AG04450 (cell line): ENCODE data around the gene TSPAN4. TPM values are rescaled to one million over a fixed set of nuclear protein-coding genes. Genes with fewer than 3 reads are reported as not detected.

Source experiments
- CTCF ChIA-PET: fragments of 300-600, 350-600 bp; formaldehyde crosslinking; extraction: SDS; loops from one replicate; lab custom pipeline; 2022; ENCODE audit warnings: antibody characterized with exemption, inconsistent platforms; lab: Charles Lee
- POLR2A ChIA-PET: fragments of 350-600 bp; formaldehyde crosslinking; extraction: SDS; loops from one replicate; lab custom pipeline; 2021; ENCODE audit warnings: antibody characterized with exemption, inconsistent platforms; lab: Yijun Ruan, JAX
- DNase-seq: peaks from one replicate; pipeline ENCODE4 v3.0.0-alpha.2; 2011; ENCODE audit warnings: low read depth, low spot score
- H3K27ac ChIP-seq: one replicate; pipeline ENCODE4 v1.5.1; 2012; ENCODE audit warnings: low read depth, low read length, control low read depth
- H3K27me3 ChIP-seq: one replicate; pipeline ENCODE4 v1.6.0; 2012; ENCODE audit warnings: low read length; ENCODE audit not compliant: control insufficient read depth, insufficient read depth
- H3K4me3 ChIP-seq: 2 replicates; pipeline ENCODE4 v1.5.1; 2011; ENCODE audit warnings: mild to moderate bottlenecking, low read depth, low read length, control low read depth
- H3K9me3 ChIP-seq: 2 replicates; pipeline ENCODE4 v1.5.1; 2012; ENCODE audit warnings: low read length; ENCODE audit not compliant: control insufficient read depth, insufficient read depth
- CTCF ChIP-seq: IDR thresholded peaks from 2 replicates; pipeline ENCODE4 v1.5.1; 2011; ENCODE audit warnings: low read depth, low read length, control low read depth, inconsistent platforms
- polyA plus RNA-seq: library from polyadenylated mRNA; depleted of rRNA; stranded (reverse); fragments of >200 nt; gene quantifications from 2 replicates; pipeline ENCODE4 v1.2.3, GENCODE V29; 2011

The TSPAN4 gene
- polyA plus RNA-seq, 1 experiment, result 92.6 TPM

GRCh38 chr11:886568-886967 is 43.9 kb downstream of the TSPAN4 start:
- no peak for DNase-seq
- no peaks in the 10 kb centered on the region for H3K9me3 ChIP-seq
- no peak for TF ChIP-seq CTCF
- CTCF ChIA-PET, result interaction anchor here (0.6 kb wide), 1 partner anchor 12 kb away, joined by 3 read pairs; no protein-coding TSS in a partner anchor
- no peak overlapping the region for H3K27ac ChIP-seq
- no peaks in the 10 kb centered on the region for H3K27me3 ChIP-seq
- POLR2A ChIA-PET, result no interaction called here
- H3K4me3 ChIP-seq, result no peak overlapping the region

- no peak for DNase-seq
- CTCF ChIA-PET, result no interaction called here
- H3K9me3 ChIP-seq, result no peaks in the 10 kb centered on the region
- no peak for TF ChIP-seq CTCF
- no peaks in the 10 kb centered on the region for H3K27me3 ChIP-seq
- H3K27ac ChIP-seq, result no peak overlapping the region
- POLR2A ChIA-PET, result no interaction called here
- H3K4me3 ChIP-seq, result no peak overlapping the region
These were observed 44.9 kb downstream of the TSPAN4 start for GRCh38 chr11:887589-887988.

DNA sequence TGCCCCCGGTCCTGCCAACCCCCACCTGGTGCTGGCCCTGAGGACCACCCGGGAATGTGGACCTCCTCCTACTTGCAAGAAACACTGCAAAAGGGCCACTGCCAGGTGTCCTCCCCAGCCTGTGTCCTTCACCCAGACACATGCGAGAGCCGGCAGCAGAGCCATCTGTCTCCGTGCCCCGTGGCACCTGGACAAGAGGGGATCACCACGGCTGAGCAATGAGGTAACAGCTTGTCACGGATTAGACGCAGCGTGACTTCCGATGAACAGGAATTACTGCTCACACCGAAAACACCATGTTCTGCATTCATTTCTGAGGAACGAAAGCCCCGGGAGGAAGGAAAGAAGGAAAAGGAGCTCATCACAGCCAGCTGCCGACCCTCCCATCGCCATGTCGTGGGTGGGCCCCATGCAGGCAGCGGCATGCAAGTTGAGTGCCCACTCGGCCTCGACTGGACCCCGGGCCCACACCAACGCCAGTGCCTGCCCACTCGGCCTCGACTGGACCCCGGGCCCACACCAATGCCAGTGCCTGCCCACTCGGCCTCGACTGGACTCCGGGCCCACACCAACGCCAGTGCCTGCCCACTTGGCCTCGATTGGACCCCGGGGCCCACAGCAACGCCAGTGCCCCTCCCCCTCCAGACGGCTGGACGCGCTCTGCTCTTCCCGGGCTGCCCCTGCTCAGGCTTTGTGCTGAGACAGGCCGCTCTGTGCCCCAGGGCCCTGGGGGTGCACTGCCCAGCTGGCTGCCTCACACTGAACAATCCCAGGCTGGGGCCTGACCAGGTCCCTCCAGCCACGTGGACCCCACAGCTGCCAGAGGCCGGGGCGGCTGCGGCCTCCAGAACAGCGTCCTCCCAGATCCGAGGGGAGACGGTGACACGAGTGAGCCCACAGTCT is 45.9 kb downstream of the TSPAN4 start:
- ChIA-PET CTCF (no interaction called here), POLR2A (interaction anchor here (0.5 kb wide), 1 partner anchor 50 kb away, joined by 3 read pairs; no protein-coding TSS in a partner anchor)
- no peak for TF ChIP-seq CTCF
- DNase-seq, result no peak
- Histone ChIP-seq H3K4me3 (no peak overlapping the region), H3K27me3 (no peaks in the 10 kb centered on the region), H3K9me3 (no peaks in the 10 kb centered on the region), H3K27ac (no peak overlapping the region)

DNA sequence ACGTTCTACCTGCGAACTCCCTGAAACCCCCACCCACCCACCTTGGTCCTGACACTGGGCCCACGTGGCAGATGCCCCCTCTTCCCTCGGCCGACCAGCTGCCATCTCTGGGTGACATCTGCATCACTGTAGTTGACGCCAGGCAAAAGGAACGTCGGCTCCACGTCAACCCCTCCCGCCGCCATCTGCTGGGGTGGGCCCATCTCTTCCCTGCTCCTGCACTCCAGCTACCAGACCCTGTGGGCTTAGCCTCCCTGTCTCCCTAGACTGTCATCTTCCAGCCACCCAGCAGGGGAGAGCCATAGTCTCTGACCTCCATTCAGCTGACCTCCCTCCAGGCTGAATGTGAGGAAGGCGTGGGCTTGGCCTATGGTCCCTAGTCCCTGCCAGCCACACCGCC is 46.6 kb downstream of the TSPAN4 start:
- CTCF ChIA-PET, result no interaction called here
- TF ChIP-seq CTCF, result no peak
- H3K9me3 ChIP-seq, result no peaks in the 10 kb centered on the region
- POLR2A ChIA-PET, result no interaction called here
- no peak for DNase-seq
- H3K27ac ChIP-seq, result no peak overlapping the region
- no peak overlapping the region for H3K4me3 ChIP-seq
- H3K27me3 ChIP-seq, result no peaks in the 10 kb centered on the region
